SJCRH30 (cell line): ENCODE measurements around the gene CHCHD6. TPM values are rescaled to one million over a fixed set of nuclear protein-coding genes. Genes with fewer than 3 reads are reported as not detected.

Experiments used
- DNase-seq, 2 experiments: peaks; one replicate each; pipeline ENCODE4 v3.0.0-alpha.2; 2015 to 2020
- H3K27ac ChIP-seq: fragments of 250-450 bp; sonication (Bioruptor Pico); 2 replicates; pipeline ENCODE4 v1.5.1; 2020; ENCODE audit warnings: mild to moderate bottlenecking, moderate library complexity
- H3K27me3 ChIP-seq: fragments of 250-450 bp; sonication (Bioruptor Pico); 2 replicates; pipeline ENCODE4 v1.5.1; 2020; ENCODE audit warnings: mild to moderate bottlenecking, moderate library complexity
- H3K36me3 ChIP-seq: fragments of 250-450 bp; sonication (Bioruptor Pico); 2 replicates; pipeline ENCODE4 v1.5.1; 2020; ENCODE audit warnings: mild to moderate bottlenecking, moderate library complexity
- H3K4me1 ChIP-seq: fragments of 250-450 bp; sonication (Bioruptor Pico); 2 replicates; pipeline ENCODE4 v1.5.1; 2020; ENCODE audit warnings: mild to moderate bottlenecking, moderate library complexity
- H3K4me3 ChIP-seq: fragments of 250-450 bp; sonication (Bioruptor Pico); 2 replicates; pipeline ENCODE4 v1.5.1; 2020; ENCODE audit warnings: mild to moderate bottlenecking, moderate library complexity
- H3K9me3 ChIP-seq: fragments of 250-450 bp; sonication (Bioruptor Pico); replicated peaks from 2 replicates; pipeline ENCODE4 v1.5.1; 2020; ENCODE audit warnings: mild to moderate bottlenecking, moderate library complexity
- total RNA-seq: library from RNA; depleted of rRNA; stranded (reverse); fragments of >200 nt; shearing (Covaris generic); gene quantifications from 2 replicates; pipeline ENCODE4 v1.2.3, GENCODE V29; 2014

CHCHD6 gene
- total RNA-seq, 1 experiment from 2014 or later = 24.2 TPM

DNA sequence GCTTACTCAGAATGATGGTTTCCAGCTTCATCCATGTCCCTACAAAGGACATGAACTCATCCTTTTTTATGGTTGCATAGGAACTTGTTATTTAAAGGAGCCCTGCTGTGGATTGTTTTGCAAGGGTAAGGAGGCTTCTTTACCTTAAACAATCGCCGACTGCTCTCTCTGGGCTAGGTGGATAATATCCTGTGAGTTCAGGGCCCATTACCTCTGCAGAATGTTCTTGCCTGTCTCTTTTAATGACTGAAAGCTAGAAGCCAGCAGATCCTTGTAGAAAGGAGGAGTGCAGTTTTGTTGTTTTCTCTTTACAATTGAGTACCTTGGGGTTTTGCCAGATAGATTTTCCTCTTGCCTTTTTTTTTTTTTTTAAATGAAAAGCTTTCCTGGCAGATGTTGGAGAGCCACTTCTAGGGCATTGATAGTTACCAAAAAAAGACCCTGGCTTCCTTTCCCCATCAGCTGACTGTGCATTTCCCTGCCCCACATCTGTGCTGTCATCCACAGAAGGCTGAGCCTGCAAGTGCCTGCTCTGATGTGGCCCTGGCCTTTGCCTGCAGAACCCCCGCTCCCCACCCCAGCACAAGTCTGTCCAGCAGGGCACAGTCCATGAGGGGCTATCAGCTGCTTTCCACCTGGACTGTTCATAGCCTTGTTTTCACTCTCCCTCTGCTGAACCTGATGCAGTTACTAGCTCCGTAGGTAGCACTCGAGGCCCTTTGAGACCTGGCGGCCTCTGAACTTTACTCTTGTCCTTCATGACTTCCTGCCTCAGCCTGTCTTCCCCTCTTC is 113.1 kb downstream of the CHCHD6 start:
- Histone ChIP-seq H3K27ac (no peak overlapping the region), H3K27me3 (no peaks in the 10 kb centered on the region), H3K36me3 (no peaks in the 10 kb centered on the region), H3K4me1 (no peaks in the 10 kb centered on the region), H3K4me3 (no peak overlapping the region), H3K9me3 (no peaks in the 10 kb centered on the region)
- no peak for DNase-seq

DNA sequence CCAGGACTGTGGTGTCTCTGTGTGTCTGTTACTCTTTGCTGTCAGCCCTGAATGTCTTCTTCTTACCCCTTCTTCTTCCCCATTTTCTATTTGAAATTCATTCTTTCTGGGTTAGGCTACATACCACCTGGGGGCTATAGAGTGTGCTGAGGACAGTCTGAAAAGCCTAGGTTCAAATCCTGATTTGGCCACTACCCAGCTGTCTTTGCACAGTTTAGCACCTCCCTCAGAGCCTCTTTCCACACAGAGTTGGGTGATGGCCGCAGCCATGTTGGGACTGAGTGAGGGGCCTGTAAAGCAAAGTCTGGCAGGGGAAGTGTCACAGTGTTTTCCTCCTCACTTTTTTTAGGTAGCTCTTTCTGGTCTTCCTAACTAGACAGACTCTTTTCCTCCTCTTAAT is 113.7 kb downstream of the CHCHD6 start:
- no peak for DNase-seq
- H3K4me3 ChIP-seq = no peak overlapping the region
- H3K9me3 ChIP-seq = no peaks in the 10 kb centered on the region
- no peaks in the 10 kb centered on the region for H3K27me3 ChIP-seq
- H3K36me3 ChIP-seq = no peaks in the 10 kb centered on the region
- no peaks in the 10 kb centered on the region for H3K4me1 ChIP-seq
- H3K27ac ChIP-seq = no peak overlapping the region

DNA sequence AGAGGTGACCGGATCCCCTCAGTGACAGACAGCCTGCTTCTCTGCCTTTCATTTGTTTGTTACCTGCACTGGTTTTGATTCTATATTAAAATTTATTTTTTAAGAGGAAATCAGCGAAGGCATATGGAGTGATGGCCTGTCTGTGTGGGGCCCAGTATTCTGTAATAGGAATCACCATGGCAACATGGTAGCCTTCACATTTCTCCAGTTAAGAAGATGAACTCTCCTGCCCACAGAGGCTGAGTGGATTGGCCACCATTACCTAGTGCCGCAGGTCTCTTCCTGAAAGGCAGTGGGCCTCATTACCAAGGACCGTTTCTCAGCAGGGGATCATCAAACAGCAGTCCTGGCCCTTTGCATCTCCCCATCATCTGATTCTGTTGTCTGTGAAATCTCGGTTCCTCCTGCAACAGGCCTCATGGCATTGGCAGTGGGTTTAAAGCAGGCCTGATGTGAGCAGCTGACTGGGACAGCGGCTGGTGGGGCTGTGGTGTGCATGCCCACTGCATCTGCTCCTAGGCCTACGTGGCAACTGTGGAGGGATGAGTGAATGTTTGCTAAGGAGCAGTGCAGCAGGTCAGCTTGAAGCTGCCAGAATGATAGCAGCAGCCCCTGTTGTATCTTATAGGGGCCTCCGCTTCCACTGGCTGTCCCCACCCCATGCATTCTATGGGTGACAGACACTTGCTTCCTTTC is 114.5 kb downstream of the CHCHD6 start:
- Histone ChIP-seq H3K27ac (no peak overlapping the region), H3K4me1 (no peaks in the 10 kb centered on the region), H3K9me3 (no peaks in the 10 kb centered on the region), H3K4me3 (no peak overlapping the region), H3K27me3 (no peaks in the 10 kb centered on the region), H3K36me3 (no peaks in the 10 kb centered on the region)
- no peak for DNase-seq

DNA sequence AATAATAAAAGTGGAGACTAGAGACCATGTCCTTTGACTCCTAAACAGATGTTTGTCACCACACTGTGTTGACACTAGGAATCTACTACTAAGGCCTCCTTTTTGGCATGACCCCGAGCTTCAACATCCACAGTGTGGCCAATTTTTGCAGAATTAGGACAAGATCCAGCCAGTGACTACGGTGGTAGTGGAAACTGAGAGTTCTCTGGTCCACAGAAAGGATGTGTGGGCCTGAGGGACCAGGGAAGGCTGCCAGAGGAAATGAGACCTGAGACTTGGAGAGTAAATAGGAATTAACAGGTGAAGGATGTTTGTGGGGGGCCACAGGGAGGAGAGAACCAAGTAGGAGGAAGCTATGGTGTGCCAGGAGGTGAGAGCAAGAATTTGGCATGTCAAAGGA is 122.7 kb downstream of the CHCHD6 start:
- H3K9me3 ChIP-seq = no peaks in the 10 kb centered on the region
- no peaks in the 10 kb centered on the region for H3K27me3 ChIP-seq
- H3K4me1 ChIP-seq = no peaks in the 10 kb centered on the region
- H3K4me3 ChIP-seq = no peak overlapping the region
- no peaks in the 10 kb centered on the region for H3K36me3 ChIP-seq
- no peak overlapping the region for H3K27ac ChIP-seq
- no peak for DNase-seq

DNA sequence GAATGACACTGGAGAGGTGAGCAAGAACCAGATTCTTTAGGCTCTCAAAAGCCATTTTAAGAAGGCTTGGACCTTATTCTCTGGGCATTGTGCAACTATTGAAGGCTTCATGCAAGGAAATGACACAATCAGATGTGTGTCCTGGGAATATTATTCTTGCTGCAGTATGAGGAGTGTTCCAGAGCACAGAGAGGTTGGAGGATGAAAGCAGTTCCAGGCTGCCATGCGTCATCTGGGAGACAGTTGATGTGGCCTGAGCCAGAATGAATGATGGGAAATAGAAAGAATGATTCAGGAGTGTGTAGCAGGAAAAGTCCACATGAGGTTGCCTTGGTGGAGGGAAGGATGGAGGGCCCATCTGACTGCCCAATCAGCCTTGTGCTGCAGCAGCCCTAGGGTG is 123.1 kb downstream of the CHCHD6 start:
- no peaks in the 10 kb centered on the region for H3K36me3 ChIP-seq
- no peak overlapping the region for H3K4me3 ChIP-seq
- no peaks in the 10 kb centered on the region for H3K9me3 ChIP-seq
- no peaks in the 10 kb centered on the region for H3K4me1 ChIP-seq
- no peak for DNase-seq
- H3K27ac ChIP-seq = no peak overlapping the region
- no peaks in the 10 kb centered on the region for H3K27me3 ChIP-seq

DNA sequence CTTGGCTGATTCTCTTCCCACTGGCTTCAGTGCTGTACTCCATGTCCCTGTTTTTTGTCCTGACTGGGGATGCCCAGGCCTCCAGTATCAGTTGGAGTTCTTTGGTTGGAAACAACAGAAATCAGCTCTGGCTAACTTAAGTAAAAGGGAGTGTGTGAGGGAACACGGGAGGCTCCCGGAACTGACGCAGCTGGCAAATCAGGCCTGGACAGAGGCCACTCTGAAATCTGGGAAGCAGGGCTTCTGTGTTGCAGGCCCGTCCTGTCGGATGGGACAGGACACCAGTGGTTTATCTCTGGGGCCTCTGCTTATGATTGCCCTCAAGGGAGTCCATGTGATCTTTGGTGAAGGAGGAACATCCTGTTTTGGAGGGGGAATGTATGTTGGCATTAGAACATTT is 124.3 kb downstream of the CHCHD6 start:
- no peaks in the 10 kb centered on the region for H3K9me3 ChIP-seq
- no peaks in the 10 kb centered on the region for H3K4me1 ChIP-seq
- DNase-seq = no peak
- no peak overlapping the region for H3K27ac ChIP-seq
- H3K4me3 ChIP-seq = no peak overlapping the region
- H3K36me3 ChIP-seq = no peaks in the 10 kb centered on the region
- no peaks in the 10 kb centered on the region for H3K27me3 ChIP-seq

DNA sequence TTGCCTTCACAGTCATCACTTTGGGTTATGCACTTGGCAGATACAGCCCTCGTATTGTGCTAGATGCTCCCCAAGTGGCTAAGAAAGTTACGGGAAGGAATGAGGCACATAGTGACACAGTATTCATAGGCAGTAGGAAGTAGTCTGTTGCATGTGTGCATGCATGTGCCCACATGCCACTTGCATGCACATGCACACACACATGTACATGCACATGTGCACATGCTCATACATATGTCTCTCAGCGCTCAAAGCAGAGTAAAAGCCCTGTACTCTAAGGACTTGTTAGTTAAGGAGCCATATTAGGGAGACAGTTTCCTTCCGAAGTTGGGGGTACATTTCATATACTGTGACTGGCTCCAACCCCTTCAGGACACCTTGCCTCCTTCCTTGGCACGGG is 128.9 kb downstream of the CHCHD6 start:
- H3K4me1 ChIP-seq = no peaks in the 10 kb centered on the region
- H3K9me3 ChIP-seq = no peaks in the 10 kb centered on the region
- DNase-seq = no peak
- H3K36me3 ChIP-seq = no peaks in the 10 kb centered on the region
- H3K4me3 ChIP-seq = no peak overlapping the region
- no peak overlapping the region for H3K27ac ChIP-seq
- H3K27me3 ChIP-seq = no peaks in the 10 kb centered on the region

DNA sequence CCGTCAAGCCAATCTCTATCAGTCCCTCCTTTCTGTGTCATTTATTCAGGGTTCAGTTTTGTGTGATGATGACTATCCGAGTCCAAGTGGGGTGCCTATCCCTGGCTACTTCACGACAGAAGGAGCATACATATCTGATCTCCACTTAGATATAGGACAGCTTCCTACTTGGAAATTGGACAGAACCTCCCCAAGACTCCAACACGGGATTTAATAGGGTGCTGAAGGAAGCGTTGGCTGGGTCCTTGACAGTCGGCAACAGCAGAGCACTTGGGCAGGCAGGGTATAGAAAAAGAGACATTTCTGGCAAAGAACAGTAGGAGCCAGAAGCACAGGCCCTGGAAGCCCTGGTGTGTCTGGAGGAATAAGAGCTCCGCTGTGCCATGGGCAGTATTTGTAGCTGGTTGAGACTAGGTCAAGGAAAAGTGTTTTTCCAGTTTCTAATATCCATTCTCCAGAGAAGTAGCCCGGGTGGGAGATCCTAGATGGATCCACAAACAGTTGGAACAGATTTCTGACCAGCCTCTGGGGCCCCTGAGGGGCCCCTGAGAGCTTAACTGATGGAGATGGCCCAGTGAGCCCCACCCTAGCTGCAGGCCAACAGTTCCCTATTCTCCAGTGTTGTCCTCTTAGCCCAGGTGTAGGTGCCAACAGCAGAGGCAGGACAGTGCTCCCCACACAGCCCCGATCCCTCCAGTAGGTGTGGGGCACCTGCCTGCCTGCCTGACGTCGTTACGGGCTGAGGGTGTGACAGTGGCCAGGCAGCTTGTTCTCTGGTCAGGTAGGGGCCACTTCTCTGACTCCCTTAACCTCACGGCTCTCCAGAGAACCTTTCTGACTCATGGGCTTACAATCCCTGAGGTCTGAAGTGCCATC is 130.8 kb downstream of the CHCHD6 start:
- Histone ChIP-seq H3K27ac (no peak overlapping the region), H3K4me3 (no peak overlapping the region), H3K9me3 (no peaks in the 10 kb centered on the region), H3K36me3 (no peaks in the 10 kb centered on the region), H3K4me1 (no peaks in the 10 kb centered on the region), H3K27me3 (no peaks in the 10 kb centered on the region)
- no peak for DNase-seq

DNA sequence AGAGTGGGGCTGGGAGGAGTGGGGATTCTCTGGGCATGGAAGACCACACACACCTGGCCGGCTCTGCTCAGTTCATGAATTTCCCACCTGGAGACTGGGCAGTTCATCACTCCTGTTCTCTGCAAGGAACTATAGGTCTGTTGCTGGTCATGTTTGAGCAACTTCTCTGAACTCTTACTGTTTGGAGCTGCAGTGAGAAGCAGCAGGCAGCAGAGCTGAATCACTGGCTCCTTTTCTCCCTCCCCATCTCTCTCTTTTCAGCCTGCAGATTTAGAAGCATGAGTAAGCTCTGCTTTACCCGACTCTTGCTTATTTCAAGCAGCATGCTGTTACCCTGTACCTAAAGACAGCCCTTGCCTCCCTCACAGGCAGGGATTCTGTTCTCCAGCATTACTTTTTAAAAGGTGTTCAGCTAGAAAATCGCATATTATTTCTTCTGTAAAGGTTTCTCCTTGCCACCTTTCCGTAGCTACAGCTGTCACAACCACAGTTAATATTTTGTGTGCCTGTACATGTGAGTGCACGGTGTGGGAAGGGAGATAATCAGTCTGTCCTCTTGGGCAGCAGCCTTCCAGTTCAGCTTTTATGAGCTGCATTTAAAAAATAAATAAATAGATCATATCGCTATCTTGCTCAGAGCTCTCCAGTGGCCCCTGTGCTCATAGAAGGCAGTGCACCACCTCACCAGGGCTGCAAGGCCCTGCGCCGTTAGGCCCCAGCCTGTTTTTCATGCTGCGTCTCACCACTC is 131.6 kb downstream of the CHCHD6 start:
- Histone ChIP-seq H3K9me3 (no peaks in the 10 kb centered on the region), H3K4me3 (no peak overlapping the region), H3K27ac (no peak overlapping the region), H3K27me3 (no peaks in the 10 kb centered on the region), H3K4me1 (no peaks in the 10 kb centered on the region), H3K36me3 (no peaks in the 10 kb centered on the region)
- no peak for DNase-seq

DNA sequence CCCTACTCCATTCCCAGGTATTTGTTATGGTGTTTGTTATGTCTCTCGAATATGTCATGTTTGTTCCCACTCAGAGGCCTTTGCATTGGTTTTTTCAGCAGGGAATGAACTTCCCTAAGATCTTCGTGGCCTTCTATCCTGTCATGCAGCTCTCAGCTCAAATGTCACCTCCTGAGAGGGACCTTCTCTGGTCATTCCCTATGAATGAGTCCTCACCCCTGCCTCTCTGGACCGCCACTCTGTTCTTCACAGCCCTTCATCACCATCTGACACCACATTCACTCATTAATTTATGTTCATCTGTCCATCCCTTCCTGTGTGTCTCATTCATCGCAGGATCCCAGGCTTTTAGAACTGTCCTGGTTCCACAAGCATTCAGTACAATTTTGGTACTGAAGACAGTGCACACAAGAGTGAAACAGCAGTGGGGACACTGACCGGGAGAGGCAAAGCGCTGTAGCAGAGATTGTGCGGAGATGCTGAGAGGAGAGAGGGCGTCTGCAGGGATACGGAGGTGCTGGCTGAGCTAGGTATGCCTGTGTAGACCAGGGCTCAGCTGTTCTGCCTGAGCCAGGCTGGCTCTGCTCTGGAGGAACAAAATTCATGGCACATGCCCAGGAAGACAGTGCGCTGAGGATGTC is 132.3 kb downstream of the CHCHD6 start:
- Histone ChIP-seq H3K27ac (no peak overlapping the region), H3K27me3 (no peaks in the 10 kb centered on the region), H3K4me3 (no peak overlapping the region), H3K4me1 (no peaks in the 10 kb centered on the region), H3K9me3 (no peaks in the 10 kb centered on the region), H3K36me3 (no peaks in the 10 kb centered on the region)
- DNase-seq = no peak

DNA sequence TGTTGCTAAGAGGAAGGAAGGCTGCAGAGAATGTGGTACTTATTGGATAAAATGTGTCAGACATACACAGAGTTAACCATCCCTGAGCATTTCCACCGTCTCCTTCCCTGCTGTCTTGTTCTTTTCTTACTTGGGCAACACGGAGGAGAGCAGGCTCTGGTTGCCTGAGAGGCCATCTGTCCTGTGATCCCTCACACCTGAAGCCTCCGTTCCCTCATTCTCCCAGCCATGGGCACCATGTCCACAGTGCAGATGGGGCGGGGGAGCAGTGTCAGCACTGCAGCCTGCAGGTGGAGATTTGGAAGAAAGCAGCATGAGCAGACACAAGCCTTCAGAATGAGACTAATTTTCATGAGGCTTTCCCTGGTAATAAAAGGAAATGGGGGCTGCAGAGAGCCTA is 133.7 kb downstream of the CHCHD6 start:
- Histone ChIP-seq H3K4me3 (no peak overlapping the region), H3K9me3 (no peaks in the 10 kb centered on the region), H3K27ac (no peak overlapping the region), H3K4me1 (no peaks in the 10 kb centered on the region), H3K27me3 (no peaks in the 10 kb centered on the region), H3K36me3 (no peaks in the 10 kb centered on the region)
- no peak for DNase-seq

DNA sequence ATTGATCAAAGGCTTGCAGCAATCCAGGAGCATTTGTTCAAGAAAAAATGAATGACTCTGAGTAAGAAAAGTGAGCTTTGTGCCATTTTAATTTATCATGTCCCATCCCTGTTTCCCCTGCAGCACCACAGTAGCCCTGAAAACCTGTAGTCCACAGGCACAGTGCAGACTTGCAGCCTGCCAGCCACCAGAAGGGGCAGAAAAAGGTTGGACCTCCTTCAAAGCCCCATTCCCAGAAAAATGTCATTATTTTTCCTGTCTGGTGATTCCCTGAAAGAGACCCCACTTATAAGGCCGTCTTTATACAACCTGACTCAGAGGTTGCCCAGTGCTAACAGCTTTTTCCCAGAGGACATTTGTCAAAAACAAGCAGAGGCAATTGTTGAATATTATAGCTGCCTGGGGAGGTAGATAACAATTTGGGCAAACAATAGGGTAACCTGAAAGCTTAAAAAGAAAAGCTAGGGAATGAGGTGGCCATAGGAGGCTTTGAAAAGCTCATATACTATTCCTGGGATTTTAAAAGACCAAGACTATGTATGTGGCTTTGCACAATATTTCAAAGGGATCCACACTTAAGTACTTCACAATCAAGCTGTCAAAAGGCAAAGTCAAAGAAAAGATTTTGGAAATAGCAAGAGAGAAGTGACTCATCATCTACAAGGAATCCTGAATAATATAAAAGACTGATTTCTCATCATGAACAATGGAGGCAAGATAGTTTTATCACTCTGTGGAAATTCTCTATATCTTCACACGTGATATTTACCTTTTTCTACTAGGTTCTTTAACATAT is 142.1 kb downstream of the CHCHD6 start:
- Histone ChIP-seq H3K4me1 (peaks cover 13% of the 10 kb centered on the region), H3K27me3 (no peaks in the 10 kb centered on the region), H3K9me3 (no peaks in the 10 kb centered on the region), H3K36me3 (no peaks in the 10 kb centered on the region; the same call in 1 of the 2 replicates), H3K4me3 (no peak overlapping the region), H3K27ac (no peak overlapping the region)
- no peak for DNase-seq

DNA sequence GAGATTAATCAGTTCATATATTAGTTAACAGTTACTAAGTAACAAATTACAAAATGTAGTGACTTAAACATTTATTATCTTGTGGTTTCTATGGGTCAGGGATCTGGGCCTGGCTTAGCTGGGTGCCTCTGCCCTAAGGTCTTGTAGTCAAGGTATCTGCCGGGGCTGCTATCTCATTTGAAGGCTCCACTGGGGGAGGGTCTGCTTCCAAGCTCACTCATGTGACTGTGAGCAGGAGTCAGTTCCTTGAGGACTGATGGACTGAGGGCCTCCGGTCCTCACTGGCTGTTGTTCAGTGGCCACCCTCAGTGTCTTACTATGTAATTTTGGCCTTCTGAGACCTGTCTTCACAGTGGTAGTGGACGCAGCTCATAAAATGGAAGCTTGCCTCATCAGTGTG is 143.0 kb downstream of the CHCHD6 start:
- Histone ChIP-seq H3K36me3 (no peaks in the 10 kb centered on the region; the same call in 1 of the 2 replicates), H3K9me3 (no peaks in the 10 kb centered on the region), H3K27ac (no peak overlapping the region), H3K4me1 (peaks cover 18% of the 10 kb centered on the region), H3K27me3 (no peaks in the 10 kb centered on the region), H3K4me3 (no peak overlapping the region)
- DNase-seq = no peak
